Keratinocyte (primary cell): ENCODE data around the gene NEK9.

Experiments
- CTCF ChIP-seq, 3 experiments: IDR thresholded peaks in 1 of 3; conservative IDR thresholded peaks in 1 of 3; optimal IDR thresholded peaks in 1 of 3; 2 replicates in 2 of 3; 3 replicates in 1 of 3; pipeline versions ENCODE3 to v1.5.1; 2011; ENCODE audit warnings: low read length in 3 of 3, mild to moderate bottlenecking in 3 of 3, moderate library complexity in 2 of 3, control low read depth in 1 of 3, inconsistent platforms in 1 of 3; ENCODE audit not compliant: insufficient read depth in 2 of 3; ENCODE audit errors: extremely low read depth in 1 of 3
- EZH2 ChIP-seq: IDR thresholded peaks from one replicate; pipeline ENCODE4 v1.6.1; 2012; ENCODE audit warnings: inconsistent platforms, mild to moderate bottlenecking, low read length, moderate library complexity

GRCh38 chr14:75046275-75046674 is 80.6 kb downstream of the NEK9 start:
- TF ChIP-seq CTCF (optimal IDR thresholded peaks at IDR 0.05 in 1 of 3, IDR thresholded peaks at IDR 0.05 in 1 of 3, conservative IDR thresholded peaks at IDR 0.05 in 1 of 3; ENCODE audit: extremely low read depth in 1 of 3, insufficient read depth in 2 of 3, low read length in 3 of 3) (no peak), EZH2 (no peak)
